GM10248 (cell line): Measurements from ENCODE around the gene CRHR2.

Experiments
- CTCF ChIA-PET: fragments of 300-600 bp; sonication (Branson Sonifier 250); formaldehyde crosslinking; extraction: SDS; loops from one replicate; lab custom pipeline; 2021; ENCODE audit warnings: antibody characterized with exemption; lab: Yijun Ruan, JAX
- POLR2A ChIA-PET: fragments of 350-650 bp; sonication (Branson Sonifier 250); formaldehyde crosslinking; extraction: SDS; loops from one replicate; lab custom pipeline; 2020; ENCODE audit warnings: antibody characterized with exemption; lab: Yijun Ruan, JAX
- DNase-seq: peaks from one replicate; pipeline ENCODE4 v3.0.0; 2012; ENCODE audit errors: extremely low spot score
- TF ChIP-seq, protein P1 (sequence below): IDR thresholded peaks from 2 replicates; pipeline ENCODE4 v1.5.1; 2012; ENCODE audit warnings: mild to moderate bottlenecking, low read depth; ENCODE audit errors: extremely low read depth, missing control alignments, control extremely low read depth

The CRHR2 gene

DNA sequence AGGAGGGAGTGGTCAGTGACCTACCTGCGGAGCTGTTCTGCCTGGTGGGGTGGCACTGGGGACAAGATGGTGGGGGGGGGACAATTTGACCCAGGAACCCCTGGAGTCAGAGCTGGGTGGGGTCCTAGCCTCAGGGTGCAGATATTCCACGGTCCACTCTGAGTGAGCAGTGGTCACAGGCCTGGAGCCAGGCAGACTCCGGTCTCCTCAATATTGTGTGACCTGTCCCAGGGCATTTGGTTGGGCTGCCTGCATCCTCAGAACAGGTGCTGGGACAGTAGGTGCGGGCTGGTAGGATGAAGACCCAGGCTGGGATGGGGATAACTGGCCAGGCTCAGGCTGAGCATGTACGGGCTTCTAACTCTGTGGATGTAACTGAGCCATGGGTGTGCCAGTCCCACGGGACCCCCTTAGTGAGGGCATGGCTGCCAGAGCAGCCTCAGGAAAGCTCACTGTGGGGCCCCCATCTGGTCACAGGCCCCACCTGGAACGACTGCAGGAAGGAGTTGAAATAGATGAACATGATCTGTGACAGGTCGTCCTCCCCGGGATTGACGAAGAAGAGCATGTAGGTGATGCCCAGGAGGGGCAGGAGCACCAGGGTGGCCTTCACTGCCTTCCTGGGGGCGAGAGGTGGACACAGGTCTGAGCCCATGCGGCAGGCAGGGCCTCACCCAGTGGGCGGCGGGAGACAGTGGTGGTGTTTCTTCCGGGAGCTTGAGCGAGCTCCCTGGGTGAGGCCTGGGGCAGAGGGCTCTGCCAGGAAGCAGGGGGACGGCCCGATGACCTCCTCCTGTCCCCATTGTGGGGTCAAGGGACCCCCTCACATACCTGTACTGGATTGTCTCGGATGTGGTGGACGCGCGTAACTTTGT lies 26.9 kb downstream of the CRHR2 start:
- ChIA-PET CTCF (no interaction called here), POLR2A (no interaction called here)
- TF ChIP-seq, protein P1, sequence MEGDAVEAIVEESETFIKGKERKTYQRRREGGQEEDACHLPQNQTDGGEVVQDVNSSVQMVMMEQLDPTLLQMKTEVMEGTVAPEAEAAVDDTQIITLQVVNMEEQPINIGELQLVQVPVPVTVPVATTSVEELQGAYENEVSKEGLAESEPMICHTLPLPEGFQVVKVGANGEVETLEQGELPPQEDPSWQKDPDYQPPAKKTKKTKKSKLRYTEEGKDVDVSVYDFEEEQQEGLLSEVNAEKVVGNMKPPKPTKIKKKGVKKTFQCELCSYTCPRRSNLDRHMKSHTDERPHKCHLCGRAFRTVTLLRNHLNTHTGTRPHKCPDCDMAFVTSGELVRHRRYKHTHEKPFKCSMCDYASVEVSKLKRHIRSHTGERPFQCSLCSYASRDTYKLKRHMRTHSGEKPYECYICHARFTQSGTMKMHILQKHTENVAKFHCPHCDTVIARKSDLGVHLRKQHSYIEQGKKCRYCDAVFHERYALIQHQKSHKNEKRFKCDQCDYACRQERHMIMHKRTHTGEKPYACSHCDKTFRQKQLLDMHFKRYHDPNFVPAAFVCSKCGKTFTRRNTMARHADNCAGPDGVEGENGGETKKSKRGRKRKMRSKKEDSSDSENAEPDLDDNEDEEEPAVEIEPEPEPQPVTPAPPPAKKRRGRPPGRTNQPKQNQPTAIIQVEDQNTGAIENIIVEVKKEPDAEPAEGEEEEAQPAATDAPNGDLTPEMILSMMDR = no peak
- no peak for DNase-seq

DNA sequence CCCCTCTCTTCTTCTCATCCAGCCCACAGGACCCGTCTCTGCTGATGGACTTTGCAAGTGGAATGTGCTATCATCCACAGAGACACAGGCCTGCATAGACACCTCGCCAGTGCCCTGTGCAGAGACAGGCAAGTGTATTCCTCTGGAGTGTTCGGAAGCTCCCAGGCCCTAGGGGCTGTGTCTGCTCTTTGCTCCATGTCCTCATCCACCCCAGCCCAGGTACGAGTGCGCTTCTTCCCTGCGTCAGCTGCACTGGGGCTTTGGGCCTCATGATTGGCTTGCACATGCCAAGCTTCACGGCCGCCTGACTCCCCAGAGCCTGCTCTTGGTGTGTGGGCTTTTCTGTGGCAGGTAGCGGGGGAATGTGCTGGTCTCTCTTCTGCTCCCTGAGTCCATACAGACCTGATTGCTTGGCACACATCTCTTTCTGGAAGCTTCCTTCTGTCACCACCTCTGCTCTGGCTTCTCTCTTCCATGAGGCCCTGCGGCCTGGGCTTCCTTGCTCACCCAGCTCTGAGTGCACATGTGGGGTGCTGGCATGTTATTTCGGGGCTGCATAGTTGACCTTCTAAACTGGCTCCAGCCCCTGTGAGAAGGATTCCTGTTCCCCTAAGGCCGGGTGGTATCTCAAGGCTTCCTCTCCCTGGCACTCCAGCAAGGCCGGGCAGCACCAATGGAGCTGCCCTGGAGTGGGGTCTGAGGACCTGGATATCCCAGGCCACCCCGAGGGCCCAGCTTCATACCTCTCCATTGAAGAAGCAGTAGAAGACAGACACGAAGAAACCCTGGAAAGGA lies 27.8 kb downstream of the CRHR2 start:
- POLR2A ChIA-PET = no interaction called here
- TF ChIP-seq, protein P1 = no peak
- CTCF ChIA-PET = interaction anchor here (1.0 to 1.3 kb wide), 2 partner anchors 9 to 28 kb away, joined by 3 to 4 read pairs; partner anchors contain the start of gene CRHR2
- no peak for DNase-seq

DNA sequence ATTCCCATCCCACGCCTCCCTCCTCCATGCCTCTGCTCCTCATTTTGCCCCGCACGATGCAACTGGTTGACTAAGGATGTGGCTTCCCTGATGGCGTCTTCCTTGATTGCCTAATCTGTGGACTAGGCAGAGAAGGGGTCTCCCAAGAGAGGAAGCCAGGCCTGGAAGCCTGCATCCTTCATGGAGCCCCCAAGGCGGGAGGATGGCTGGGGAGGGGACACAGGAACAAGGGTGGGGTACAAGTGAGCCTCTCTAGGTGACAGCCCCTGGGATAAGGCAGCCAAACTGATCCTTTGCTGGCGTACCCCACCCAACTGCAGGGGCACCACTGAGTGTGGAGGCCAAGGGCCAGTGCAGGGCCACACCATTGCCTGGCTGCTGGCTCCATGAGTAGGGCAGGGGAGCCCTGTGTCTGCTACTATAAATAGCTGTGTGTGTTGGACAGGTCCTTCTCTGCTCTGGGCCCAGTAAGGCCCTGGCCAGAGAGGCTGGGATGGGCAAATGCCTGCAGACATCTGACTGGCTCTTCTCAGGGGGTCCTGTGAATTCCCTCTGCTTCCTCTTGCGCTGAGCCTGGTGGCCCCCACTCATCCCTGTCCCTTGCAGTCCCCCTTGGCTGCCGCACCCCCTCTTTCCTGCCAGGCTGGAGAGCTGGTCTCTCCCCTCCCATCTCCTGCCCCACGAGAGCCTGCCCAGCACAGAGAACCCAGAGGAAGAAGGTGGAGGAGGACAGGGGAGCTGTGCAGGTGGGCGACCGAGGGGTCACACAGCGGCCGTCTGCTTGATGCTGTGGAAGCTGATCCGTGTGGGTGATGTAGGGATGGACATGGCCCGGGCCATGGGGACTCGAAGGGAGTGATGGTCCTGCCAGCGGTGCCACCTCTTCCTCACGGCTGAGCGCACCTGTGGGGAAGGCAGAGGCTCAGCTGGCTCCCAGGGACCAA lies 29.3 kb downstream of the CRHR2 start:
- DNase-seq = no peak
- CTCF ChIA-PET = interaction anchor here (1.0 to 1.3 kb wide), 3 partner anchors 11 to 88 kb away, joined by 3 to 4 read pairs (median 3); no protein-coding TSS in a partner anchor
- TF ChIP-seq, protein P1 = no peak
- POLR2A ChIA-PET = no interaction called here

DNA sequence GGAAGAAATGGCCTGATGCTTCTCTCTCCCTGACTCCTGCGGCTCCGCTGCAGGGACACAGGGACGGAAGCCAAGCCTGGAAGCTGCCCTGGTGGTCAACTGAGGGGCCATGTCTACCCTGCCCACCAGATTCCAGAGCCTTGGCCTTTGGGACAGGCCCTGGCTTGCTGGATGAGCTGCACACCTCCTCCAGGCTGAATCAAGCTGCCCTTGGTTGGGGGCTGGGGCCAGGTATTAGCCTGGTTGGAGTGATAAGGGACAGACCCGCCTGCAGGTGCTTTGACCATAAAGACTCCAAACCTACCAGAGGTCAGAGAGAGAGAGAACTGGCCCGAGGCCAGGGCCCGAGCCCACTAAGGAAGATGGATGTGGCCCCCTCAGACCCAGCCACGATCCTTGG lies 30.1 kb downstream of the CRHR2 start:
- ChIA-PET CTCF (interaction anchor here (1.2 kb wide), 1 partner anchor 24 kb away, joined by 3 read pairs; no protein-coding TSS in a partner anchor), POLR2A (no interaction called here)
- TF ChIP-seq, protein P1 = no peak

DNA sequence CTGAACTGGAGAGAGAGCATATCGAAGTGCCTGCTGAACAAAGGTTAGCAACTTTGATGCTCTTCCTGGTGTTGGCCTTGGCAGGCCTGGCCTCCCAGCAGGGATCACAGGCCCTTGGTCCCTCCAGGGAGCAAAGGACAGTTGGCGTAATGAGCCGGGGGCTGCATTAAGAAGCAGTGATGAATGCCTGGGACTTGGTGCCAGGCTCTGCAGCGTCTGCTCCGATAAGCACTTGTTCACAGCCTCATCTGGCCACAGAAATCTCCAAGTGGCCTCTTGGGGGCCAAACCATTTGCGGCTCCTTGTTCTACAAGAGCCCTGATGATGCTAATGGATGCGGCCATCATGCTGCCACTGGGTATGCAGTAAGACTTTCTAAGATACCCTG lies 31.8 kb downstream of the CRHR2 start:
- ChIA-PET CTCF (no interaction called here), POLR2A (no interaction called here)
- TF ChIP-seq, protein P1 = no peak
- DNase-seq = no peak

More for the DNA sequence above, 30.1 kb downstream of the CRHR2 start:
- no peak for DNase-seq
